ENCODE results near the gene MKNK2. TPM values are rescaled to one million over a fixed set of nuclear protein-coding genes. Genes with fewer than 3 reads are reported as not detected.

MKNK2 gene
- total RNA-seq, 1 experiment from 2014 or later: 271 TPM

GRCh38 chr19:2013683-2013961, 37.4 kb downstream of the MKNK2 start:
- no peak for ATAC-seq
- CTCF ChIA-PET: no interaction called here
- H3K9ac ChIP-seq (ENCODE audit: low read length): no peak overlapping the region
- no peak overlapping the region for H3K4me3 ChIP-seq (replicated peaks in 1 of 2; ENCODE audit: low read depth in 1 of 2, low read length in 2 of 2)
- H3K79me2 ChIP-seq (ENCODE audit: insufficient read depth, low read length): peaks cover 38% of the 10 kb centered on the region
- H3K4me1 ChIP-seq (ENCODE audit: control insufficient read depth in 1 of 2, insufficient read depth in 2 of 2, low read length in 2 of 2): peaks cover 6 to 18% of the 10 kb centered on the region in 2 experiments; a peak in 3 of 4 replicates
- POLR2A ChIA-PET: no interaction called here
- no peak overlapping the region for H3K4me2 ChIP-seq (ENCODE audit: low read length)
- BruUV-seq (replicated peaks): no TSS peak
- H3K9me2 ChIP-seq (ENCODE audit: insufficient read depth): no peaks in the 10 kb centered on the region
- RAD21 ChIA-PET (ENCODE audit: low non-redundant PET in 1 of 2, low total read pairs in 2 of 2, uncharacterized antibody in 2 of 2, unreplicated experiment in 2 of 2): no interaction called here
- H3K27ac ChIP-seq (ENCODE audit: low read depth, low read length): no peak overlapping the region
- H3K36me3 ChIP-seq (ENCODE audit: control insufficient read depth in 1 of 2, insufficient read depth in 2 of 2, low read length in 2 of 2): no peaks in the 10 kb centered on the region; a peak in 1 of 4 replicates
- H3K9me3 ChIP-seq (ENCODE audit: control insufficient read depth in 1 of 2, insufficient read depth in 1 of 2, low read depth in 1 of 2, low read length in 2 of 2): no peaks in the 10 kb centered on the region
- H3K27me3 ChIP-seq (ENCODE audit: insufficient read depth, low read length): no peaks in the 10 kb centered on the region
- no peak for DNase-seq (ENCODE audit: low read depth, low spot score)
- TF ChIP-seq JUND (IDR thresholded peaks at IDR 0.05) (no peak), SRF (IDR thresholded peaks at IDR 0.05; ENCODE audit: low read depth) (no peak), SIN3A (IDR thresholded peaks at IDR 0.05; ENCODE audit: low read depth) (no peak), YY1 (IDR thresholded peaks at IDR 0.05; ENCODE audit: extremely low read depth, insufficient replicate concordance, low read depth, low read length) (no peak), EZH2phosphoT487 (IDR thresholded peaks at IDR 0.05; ENCODE audit: borderline replicate concordance) (no peak), POLR2AphosphoS5 (IDR thresholded peaks at IDR 0.05; ENCODE audit: low read depth, low read length) (no peak), FOSL1 (IDR thresholded peaks at IDR 0.05; ENCODE audit: low read depth) (no peak), SP1 (IDR thresholded peaks at IDR 0.05; ENCODE audit: low read depth) (no peak), ZFX (IDR thresholded peaks at IDR 0.05) (no peak)
- no peaks in the 10 kb centered on the region for H4K20me1 ChIP-seq (ENCODE audit: insufficient read depth)
- no peak overlapping the region for H2AFZ ChIP-seq (ENCODE audit: low read depth, low read length, poor library complexity, severe bottlenecking)
- intact Hi-C loops (cut with micrococcal nuclease): no loop called here

GRCh38 chr19:2012941-2013682, 37.9 kb downstream of the MKNK2 start:
- TF ChIP-seq ZBTB33 (IDR thresholded peaks at IDR 0.05; ENCODE audit: extremely low read depth, insufficient replicate concordance, low read length): no peak
- no peak for TF ChIP-seq ELF1 (IDR thresholded peaks at IDR 0.05; ENCODE audit: borderline replicate concordance, low read depth)
- no peak for TF ChIP-seq YY1 (IDR thresholded peaks at IDR 0.05; ENCODE audit: extremely low read depth, insufficient replicate concordance, low read depth, low read length)
- TF ChIP-seq SRF (IDR thresholded peaks at IDR 0.05; ENCODE audit: low read depth): no peak
- TF ChIP-seq CTCF (IDR thresholded peaks at IDR 0.05 in 2 of 3, conservative IDR thresholded peaks at IDR 0.05 in 1 of 3; ENCODE audit: borderline replicate concordance in 1 of 3, insufficient read depth in 1 of 3, low read depth in 2 of 3, low read length in 2 of 3): no peak
- no peak for TF ChIP-seq EZH2phosphoT487 (IDR thresholded peaks at IDR 0.05; ENCODE audit: borderline replicate concordance)
- TF ChIP-seq MAX (IDR thresholded peaks at IDR 0.05): no peak
- TF ChIP-seq POLR2AphosphoS5 (IDR thresholded peaks at IDR 0.05; ENCODE audit: low read depth, low read length): no peak
- Histone ChIP-seq H3K9me2 (ENCODE audit: insufficient read depth) (no peaks in the 10 kb centered on the region), H3K36me3 (ENCODE audit: control insufficient read depth in 1 of 2, insufficient read depth in 2 of 2, low read length in 2 of 2) (no peaks in the 10 kb centered on the region; a peak in 1 of 4 replicates), H3K9me3 (ENCODE audit: control insufficient read depth in 1 of 2, insufficient read depth in 1 of 2, low read depth in 1 of 2, low read length in 2 of 2) (no peaks in the 10 kb centered on the region), H3K27me3 (ENCODE audit: insufficient read depth, low read length) (no peaks in the 10 kb centered on the region), H3K27ac (ENCODE audit: low read depth, low read length) (no peak overlapping the region), H3K79me2 (ENCODE audit: insufficient read depth, low read length) (peaks cover 38% of the 10 kb centered on the region), H3K4me3 (replicated peaks in 1 of 2; ENCODE audit: low read depth in 1 of 2, low read length in 2 of 2) (no peak overlapping the region), H3K9ac (ENCODE audit: low read length) (no peak overlapping the region), H2AFZ (ENCODE audit: low read depth, low read length, poor library complexity, severe bottlenecking) (no peak overlapping the region), H3K4me2 (ENCODE audit: low read length) (no peak overlapping the region), H4K20me1 (ENCODE audit: insufficient read depth) (no peaks in the 10 kb centered on the region), H3K4me1 (ENCODE audit: control insufficient read depth in 1 of 2, insufficient read depth in 2 of 2, low read length in 2 of 2) (peaks cover 6 to 18% of the 10 kb centered on the region in 2 experiments; a peak in 3 of 4 replicates)
- ATAC-seq: no peak
- intact Hi-C loops (cut with micrococcal nuclease): no loop called here
- ChIA-PET CTCF (no interaction called here), POLR2A (no interaction called here), RAD21 (ENCODE audit: low non-redundant PET in 1 of 2, low total read pairs in 2 of 2, uncharacterized antibody in 2 of 2, unreplicated experiment in 2 of 2) (no interaction called here)
- no peak for DNase-seq (ENCODE audit: low read depth, low spot score)
- no TSS peak for BruUV-seq (replicated peaks)
